Ovary (tissue), 3 donors: ENCODE results near the gene PCDH15.

Source experiments
- CTCF ChIP-seq, 3 donors: fragments of 450-650 bp in 2 of 3; fragments of 200-600 bp in 1 of 3; IDR thresholded peaks; one replicate each; pipeline versions ENCODE4 v1.5.1 to v1.8.0; 2016 to 2022; ENCODE audit warnings: antibody characterized with exemption in 3 of 3, mild to moderate bottlenecking in 1 of 3
- EP300 ChIP-seq: sonication (generic); formaldehyde crosslinking; IDR thresholded peaks from one replicate; pipeline ENCODE4 v1.6.1; 2017; ENCODE audit warnings: antibody characterized with exemption
- POLR2A ChIP-seq: fragments of 450-650 bp; IDR thresholded peaks from one replicate; pipeline ENCODE4 v1.6.1; 2017; ENCODE audit warnings: antibody characterized with exemption, mild to moderate bottlenecking, moderate library complexity
- donor health status: DM: no; HTN: no; CAD: no.

- TF ChIP-seq CTCF (IDR thresholded peaks at IDR 0.05) (no peak), POLR2A (no peak), EP300 (no peak)
Measured at GRCh38 chr10:54808186-54808935, 7.3 kb upstream of the PCDH15 start.
